IPS DF 4.7 (cell line): ENCODE results near the gene GNAL.
"Not testable (repeated sequence)": the region's sequence is repeated elsewhere in the genome, so short reads cannot be mapped to it uniquely, and the experiment has no call there.

Experiments used
- DNase-seq: peaks from one replicate; pipeline ENCODE4 v3.0.0-alpha.2; 2013; ENCODE audit warnings: low spot score; ENCODE audit errors: extremely low read depth

Gene GNAL

DNA sequence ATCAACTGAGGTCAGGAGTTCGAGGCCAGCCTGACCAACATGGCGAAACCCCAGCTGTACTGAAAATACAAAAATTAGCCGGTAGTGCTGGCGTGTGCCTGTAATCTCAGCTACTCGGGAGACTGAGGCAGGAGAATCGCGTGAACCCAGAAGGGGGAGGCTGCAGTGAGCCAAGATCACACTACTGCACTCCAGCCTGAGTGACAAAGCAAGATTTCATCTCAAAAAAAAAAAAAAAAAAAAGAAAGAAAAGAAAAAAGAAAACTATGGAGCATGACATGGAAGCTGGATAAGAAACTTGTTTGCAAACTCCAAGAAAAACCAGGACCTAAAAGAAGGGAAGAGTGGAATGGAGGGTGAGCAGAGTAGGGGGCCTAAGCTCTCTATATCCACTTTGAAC is 160.2 kb downstream of the GNAL start:
- DNase-seq, result no peak

DNA sequence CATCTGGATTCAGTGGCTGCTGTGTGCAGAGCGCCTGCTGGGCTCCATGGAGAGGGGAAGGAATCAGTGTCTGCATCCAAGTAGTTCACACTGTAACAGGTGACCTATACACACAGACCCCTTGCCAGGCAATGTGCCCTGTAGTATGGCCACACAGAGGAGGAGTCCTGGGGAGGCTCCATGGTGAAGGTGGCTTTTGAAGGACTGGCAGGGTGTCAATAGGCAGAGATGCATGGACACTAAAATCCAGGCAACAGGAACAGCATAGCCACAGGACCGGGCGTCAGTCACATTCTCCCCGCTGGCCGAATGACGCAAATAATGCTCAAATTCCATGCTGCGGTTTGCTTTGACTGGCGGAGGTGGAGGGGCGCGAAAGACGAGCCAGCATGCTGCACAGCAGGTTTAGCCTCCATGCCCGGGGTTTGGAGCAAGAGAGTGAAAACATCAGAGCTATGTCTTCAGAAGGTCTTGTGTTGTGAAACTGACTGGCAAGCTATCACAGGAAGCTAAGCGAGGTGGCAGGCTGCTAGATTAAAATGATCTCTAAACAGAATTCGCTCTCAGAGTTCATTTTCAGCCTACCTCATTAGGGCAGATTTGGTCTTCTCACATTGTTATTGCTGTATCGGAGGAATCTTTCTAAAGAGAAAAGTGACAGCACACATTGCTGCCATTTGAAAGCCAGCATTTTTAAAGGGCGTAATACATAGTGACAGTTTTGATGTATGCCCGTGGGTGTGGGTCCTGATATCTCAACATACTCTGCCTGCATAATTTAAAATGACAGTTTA is 161.0 kb downstream of the GNAL start:
- DNase-seq, result no peak

DNA sequence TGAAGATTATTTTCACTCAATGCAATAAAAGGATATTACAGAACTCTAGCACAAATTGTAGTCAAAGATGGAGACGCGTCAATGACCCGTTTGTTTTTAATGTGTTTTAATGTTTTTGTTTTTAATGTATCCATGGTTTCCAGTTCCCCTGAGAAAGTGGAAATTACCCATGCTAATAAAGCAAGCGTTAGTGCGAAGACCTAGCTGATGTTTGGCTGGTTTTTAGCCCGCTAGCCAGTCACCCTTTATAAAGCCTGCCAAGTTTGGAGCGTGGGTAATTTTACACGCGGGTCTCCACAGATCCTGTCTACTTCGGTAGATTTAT is 161.7 kb downstream of the GNAL start:
- no peak for DNase-seq

DNA sequence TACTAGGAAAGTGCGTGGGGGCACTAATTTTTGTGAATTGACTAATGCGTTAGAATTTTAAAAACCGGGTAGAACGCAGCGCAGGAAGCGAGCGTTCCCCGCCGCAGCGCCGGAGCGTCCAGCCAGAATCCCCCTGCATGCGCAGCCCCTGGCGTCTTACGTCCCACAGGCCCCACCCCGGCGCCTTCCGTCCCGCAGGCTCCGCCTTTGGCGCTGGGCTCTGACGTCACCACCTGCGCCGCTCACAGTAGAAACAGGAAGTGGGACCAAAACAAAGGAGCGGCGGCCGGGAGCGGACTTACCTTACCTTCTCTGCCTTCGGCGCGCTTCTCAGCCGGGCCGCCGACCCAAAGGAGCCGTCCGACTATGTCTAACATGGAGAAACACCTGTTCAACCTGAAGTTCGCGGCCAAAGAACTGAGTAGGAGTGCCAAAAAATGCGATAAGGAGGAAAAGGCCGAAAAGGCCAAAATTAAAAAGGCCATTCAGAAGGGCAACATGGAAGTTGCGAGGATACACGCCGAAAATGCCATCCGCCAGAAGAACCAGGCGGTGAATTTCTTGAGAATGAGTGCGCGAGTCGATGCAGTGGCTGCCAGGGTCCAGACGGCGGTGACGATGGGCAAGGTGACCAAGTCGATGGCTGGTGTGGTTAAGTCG is 162.2 kb downstream of the GNAL start, which contains the start of gene CHMP1B:
Gene CHMP1B (plus strand): TSS at position 268 of the 660 bp plus-strand sequence. CDS start 99 bp downstream, at position 367.
- peak; percentile 83 for DNase-seq

DNA sequence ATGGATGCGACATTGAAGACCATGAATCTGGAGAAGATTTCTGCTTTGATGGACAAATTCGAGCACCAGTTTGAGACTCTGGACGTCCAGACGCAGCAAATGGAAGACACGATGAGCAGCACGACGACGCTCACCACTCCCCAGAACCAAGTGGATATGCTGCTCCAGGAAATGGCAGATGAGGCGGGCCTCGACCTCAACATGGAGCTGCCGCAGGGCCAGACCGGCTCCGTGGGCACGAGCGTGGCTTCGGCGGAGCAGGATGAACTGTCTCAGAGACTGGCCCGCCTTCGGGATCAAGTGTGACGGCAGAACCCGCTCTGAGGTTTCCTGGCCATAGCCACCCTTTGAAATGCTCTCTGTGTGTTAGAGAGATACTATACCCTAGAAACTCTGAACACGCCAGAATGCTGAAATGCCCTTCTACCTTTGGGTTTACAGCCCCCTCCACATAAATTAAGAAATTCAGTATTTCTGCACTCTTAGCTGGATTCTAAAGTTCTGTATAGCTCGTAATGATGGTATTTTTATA is 162.8 kb downstream of the GNAL start:
- DNase-seq, result no peak

DNA sequence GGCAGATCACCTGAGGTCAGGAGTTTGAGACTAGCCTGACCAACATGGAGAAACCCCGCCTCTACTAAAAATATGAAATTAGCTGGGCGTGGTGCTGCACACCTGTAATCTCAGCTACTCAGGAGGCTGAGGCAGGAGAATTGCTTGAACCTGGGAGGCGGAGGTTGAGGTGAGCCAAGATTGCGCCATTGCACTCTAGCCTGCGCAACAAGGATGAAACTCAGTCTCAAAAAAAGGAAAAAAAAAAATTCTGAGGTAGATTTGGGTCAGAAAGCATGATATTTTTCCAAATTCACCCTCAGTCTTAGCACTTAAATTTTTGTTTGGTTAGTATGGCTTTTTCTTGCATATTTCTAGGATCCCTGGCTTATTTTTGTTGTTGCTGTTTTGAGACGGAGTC is 165.5 kb downstream of the GNAL start:
- not testable (repeated sequence) for DNase-seq

DNA sequence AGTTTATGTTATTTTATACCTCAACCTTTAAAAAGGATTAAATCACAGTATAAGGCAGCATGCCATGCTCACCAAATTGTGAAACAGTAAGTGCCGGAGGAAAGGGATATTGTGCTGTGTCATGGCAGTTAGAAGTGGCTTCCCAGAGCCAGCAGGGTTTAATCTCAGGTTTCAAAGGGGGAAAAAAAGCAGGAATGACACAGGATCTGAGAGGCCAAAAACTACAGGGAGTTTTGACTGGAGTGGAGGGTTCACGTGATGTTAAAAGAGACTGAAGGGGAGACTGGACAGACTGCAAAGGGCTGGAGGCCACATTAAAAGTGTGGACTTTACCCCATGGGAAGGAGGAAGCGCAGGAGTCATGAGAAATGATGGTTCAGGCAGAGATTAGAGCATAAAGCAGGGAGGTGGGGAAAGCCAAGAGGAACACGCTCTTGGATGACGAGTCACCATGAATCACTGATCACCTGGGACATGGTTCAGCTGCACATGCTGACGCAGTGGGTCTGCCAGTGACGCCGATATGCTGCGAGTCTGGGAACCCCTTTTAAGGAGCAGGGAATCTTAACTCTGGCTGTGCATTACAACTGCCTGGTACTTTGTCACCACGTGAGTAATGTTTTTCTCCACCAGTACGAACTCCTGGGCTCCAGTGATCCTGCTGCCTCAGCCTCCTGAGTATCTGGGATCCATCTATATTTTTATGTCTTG is 168.3 kb downstream of the GNAL start:
- no peak for DNase-seq

DNA sequence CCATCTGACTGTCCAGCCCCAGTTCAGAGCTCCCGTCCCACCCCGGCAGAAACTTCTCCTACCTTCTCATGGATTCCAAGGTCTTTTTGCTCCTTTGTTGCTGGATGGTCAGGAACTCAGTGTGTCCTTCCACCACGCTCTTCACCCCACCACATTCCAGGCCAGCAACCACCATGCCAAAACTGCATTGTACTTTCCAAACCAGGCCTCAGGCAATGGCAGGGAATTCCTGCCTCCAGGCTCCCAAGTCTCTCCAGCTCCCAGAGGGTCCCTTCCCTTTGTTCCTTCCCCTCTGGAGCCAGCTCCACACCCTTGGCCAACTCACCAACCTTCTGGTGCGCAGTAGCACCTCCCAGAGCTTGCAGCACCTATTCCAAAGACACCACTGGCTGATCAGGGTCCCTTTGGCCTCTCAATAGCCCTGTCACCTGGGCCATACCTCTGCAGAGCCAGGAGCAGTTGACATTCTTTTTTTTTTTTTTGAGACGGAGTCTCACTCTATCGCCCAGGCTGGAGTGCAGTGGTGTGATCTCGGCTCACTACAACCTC is 170.3 kb downstream of the GNAL start:
- no peak for DNase-seq

DNA sequence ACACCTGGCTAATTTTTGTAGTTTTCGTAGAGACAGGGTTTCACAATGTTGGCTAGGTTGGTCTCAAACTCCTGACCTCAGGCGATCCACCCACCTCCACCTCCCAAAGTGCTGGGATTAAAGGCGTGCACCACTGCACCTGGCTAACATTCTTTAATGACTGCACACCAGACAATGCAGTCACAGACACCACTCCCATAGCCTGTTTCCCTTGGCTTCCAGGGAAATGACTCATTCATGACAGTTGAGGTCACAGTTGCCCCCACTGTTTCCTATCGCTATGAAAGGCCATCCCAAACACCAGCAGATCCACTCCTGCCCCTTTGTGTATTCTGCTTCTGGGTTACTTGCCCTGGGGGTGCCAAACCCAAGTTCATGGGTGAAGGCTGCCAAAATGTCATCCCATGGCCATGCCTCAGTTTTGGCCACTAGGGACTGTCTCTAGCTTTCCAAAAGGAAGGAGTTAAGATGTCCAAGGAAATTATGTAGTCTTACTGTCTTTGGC is 170.9 kb downstream of the GNAL start:
- DNase-seq, result no peak

DNA sequence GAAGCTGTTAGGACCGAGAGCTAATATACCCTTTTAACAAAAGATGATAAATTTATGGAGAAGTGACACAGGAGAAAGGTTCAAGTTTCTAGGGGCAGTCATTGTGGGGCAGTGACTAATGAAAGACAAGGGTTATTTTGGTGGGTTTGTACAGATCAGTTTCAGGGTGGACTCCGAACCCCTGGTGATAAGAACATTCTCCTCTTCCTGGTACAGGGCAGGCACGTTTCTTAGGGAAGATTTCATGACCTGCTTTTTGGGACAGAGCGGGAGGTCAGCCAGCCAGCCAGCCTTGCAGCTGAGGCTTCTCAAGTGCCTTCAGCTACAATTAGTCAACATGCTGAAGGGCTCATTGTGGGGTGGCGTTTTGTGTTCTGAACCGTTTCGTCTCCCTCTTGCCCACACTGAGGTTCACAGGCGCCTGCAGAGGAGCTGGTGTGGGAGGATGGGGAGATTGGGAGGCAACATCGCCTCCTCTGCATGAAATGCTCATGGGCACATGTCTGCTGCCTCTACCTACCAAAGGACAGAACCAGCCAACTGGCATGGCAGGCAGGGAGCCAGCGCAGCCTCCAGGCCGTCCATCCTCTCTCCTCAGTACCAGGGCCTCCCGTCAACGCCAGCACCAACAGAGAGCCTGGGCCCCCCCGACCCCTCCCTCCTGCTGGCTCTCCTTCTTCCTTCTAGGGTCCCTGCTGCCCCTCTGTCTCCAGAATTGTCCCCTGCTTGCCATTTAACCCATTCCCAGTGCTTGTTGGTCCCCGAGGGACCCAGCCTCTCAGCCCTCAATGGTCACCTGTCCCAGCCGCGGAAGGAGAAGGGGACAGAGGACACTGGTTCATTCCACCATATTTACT is 171.8 kb downstream of the GNAL start:
- no peak for DNase-seq

DNA sequence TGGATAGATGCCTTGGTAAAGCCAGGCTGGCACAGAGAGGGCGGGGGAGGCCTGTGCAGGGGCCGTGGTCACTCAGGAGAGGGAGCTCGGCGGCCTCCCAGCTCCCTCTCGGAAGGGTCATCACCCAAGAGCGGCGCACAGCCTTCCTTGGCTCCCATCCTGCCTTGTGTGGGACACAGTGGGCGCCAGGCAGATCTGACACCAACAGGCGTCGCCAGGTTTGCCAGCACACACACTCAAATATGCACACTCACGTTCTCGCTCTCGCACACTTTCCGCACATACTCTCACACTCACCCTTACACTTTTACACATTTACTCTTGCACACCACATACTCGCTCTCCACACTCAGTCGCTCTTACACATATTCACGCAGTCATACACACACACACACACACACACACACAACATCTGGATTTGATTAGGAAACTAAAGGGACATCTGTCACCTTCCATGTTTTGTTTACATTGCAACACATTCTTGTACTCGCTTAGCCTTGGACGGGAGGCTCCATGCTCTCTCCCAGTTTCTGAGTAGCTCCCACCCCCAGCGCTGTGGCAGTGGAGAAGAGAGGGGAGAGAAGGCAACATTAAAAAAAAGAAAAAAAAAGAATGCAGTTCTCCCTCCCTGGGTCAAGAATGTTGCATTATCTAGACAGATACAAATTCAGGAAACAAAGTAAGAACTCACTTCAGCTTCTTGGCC is 172.7 kb downstream of the GNAL start:
- no peak for DNase-seq

DNA sequence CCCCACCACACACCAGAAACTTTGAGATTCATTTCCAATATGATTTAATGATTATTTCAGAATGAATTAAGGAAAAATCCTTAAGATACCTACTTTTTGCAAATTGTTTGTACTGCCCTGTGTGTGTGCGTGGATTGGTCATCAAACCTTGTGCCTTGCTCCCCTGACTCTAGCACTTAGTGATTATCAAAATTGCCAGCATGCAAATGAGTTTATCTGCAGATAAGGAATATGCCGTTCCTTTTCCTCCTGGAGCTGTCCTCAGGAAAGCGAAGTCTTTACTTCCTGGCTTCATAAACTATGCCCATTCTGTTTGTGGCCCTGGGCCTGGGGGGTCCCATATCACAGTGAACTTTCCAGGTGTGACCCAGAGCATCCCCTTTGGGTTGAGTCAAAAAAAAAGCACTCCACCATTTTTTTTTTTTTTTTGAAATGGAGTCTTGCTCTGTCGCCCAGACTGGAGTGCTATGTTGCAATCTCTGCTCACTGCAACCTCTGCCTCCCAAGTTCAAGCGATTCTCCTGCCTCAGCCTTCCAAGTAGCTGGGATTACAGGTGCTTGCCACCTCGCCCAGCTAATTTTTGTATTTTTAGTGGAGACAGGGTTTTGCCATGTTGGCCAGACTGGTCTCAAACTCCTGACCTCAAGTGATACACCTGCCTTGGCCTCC is 173.5 kb downstream of the GNAL start:
- no peak for DNase-seq

DNA sequence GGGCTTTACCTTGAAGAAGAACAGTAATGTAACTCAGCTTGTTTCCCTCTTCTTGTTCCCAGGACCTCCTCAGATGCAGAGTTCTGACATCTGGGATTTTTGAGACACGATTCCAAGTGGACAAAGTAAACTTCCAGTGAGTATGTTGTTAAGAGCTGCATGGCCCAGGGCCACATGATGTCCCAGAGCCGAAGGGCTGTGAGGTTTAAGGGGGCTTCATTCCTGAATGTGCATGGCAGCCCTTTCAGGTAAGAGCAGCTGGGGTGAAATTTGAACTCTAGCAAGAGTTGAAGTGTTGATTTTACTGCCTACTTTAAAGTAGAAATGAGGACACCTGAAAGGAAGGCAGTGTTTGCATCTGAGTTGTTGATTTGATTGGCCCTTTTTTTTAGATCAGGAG is 175.4 kb downstream of the GNAL start:
- DNase-seq, result no peak

DNA sequence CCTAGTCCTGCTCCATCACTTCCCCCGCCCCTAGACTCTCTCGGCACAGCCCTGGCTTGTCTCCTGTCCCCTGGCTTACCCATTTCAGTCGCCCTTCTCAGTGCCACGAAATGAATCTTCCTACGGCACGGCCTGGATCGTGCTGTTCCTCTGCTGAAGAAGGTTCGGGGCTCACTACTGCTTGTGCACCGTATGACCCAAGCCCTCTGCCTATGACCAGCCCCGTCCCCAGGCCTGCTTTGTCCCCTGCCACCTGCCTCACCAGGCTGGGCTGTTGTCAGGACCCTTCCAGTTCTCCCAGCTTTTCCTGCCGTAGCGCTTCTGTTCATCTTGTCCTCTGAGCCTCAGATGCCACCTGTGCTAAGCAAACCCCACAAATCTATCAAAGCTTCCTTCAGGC is 176.0 kb downstream of the GNAL start:
- DNase-seq, result no peak

DNA sequence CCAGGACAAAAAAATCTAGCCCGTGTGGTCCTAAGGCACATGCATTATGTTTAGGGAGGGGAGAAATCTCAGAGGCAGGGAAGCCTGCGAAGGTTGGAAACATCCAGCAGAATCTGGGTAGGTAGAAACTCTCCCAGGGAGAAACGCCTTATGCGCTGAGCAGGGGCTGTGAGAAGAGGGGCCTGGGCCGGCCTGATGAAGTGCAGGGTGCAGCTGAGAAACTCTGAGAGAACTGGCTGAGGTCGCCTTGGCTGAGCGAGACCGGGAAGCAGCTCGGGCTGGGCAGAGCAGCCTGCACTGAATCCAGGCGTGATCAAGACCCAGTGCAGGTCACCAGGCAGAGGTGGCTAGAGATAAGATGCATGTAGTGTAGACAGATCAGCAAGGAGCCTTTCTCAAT is 177.3 kb downstream of the GNAL start:
- DNase-seq, result no peak

DNA sequence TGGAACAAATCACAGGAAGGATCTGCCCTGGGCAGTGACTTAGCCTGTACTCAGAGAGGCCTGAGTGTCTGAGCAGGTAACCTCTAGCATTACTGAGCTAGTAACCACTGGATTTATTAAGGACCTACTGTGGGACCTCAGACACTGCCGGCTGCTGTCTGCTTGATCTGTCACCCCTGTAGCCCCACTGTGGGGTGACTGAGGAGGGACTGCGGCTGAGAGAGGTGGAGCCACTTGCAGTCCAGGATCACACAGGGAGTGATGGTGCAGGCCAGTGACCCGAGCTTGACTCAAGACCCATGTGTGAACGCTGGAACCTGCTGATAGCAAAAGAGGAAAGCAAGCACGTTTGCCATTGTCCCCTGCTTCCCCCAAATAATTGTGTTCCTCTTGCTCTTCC is 177.7 kb downstream of the GNAL start:
- no peak for DNase-seq

DNA sequence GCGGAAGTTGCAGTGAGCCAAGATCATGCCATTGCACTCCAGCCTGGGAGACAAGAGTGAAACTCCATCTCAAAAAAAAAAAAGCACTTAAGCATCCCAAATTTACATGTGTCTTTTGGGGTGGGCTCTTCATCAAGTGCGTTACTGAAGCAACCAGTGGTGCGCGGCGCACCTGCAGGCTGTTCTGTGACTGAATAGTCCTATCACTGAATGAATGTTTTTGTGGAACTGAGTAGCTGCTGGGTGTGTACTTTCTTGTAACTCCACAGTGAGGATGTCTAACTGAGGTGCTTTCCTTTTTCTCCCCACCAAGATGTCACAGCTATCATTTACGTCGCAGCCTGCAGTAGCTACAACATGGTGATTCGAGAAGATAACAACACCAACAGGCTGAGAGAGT is 179.2 kb downstream of the GNAL start:
- no peak for DNase-seq

DNA sequence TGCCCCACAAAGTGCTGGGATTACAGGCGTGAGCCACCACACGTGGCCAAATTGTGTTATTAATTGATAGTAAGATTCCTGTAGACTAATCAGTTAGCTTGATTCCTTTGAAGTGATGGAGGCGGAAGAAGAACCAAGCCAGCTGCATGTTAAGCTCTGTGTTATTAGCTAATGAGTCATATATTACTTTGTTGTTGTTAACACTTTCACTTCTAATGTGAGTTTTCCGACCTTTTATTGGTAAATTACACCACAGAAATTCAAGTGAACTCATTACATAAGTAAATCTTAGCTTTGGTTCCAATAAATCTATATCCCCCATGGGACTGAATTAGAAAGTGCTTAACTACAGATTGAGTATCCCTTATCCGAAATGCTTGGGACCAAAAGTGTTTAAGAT is 182.4 kb downstream of the GNAL start:
- DNase-seq, result no peak

DNA sequence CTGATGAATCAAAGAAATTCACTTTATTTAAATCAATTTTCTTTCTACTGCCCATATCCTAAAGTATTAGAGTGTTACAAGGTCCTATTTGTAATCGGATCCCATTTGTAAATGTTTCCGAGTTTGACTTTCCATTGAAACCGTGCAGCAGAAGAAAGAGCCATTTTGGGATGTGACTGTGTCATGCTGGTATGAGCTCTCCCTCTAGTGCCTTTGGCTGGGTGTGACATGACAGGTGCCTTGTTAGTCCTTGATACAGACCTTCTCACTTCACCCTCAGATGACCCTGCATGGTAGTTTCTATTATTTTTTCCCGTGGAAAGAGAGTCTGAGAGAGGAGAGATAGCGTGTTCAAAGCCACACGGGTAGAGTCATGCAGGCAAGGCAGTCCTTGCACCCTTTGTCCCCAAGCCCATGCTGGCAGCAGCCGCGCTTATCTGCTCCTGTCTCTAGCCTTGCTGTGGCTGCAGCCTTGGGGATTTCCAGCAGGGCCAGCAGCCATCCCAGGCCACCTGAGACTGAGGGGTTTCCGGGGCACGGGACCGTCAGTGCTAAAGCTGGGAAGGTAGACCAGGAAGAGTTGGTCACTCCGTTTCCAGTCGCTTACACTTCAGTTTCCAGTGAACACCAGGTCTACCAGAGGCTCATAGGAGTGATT is 183.5 kb downstream of the GNAL start:
- no peak for DNase-seq
